HepG2 (cell line): Measurements from ENCODE around the gene CAD. TPM values are rescaled to one million over a fixed set of nuclear protein-coding genes. Genes with fewer than 3 reads are reported as not detected.

ENCODE experiments used
- ATF4 ChIP-seq, 2 experiments: fragments of 450-650 bp in 1 of 2; sonication (generic) in 1 of 2; formaldehyde crosslinking; IDR thresholded peaks; 2 replicates each; pipeline versions ENCODE4 v1.5.0 to v1.8.0; 2020 to 2022; ENCODE audit warnings: mild to moderate bottlenecking in 1 of 2, missing genetic modification reagents in 1 of 2
- BCLAF1 ChIP-seq: fragments of 450-650 bp; IDR thresholded peaks from 2 replicates; pipeline ENCODE4 v1.6.1; 2017; ENCODE audit warnings: mild to moderate bottlenecking
- GFI1 ChIP-seq: sonication (generic); formaldehyde crosslinking; IDR thresholded peaks from 2 replicates; pipeline ENCODE4 v1.5.0; 2020; ENCODE audit warnings: missing genetic modification reagents, mild to moderate bottlenecking, borderline replicate concordance
- KLF11 ChIP-seq: IDR thresholded peaks from 2 replicates; pipeline ENCODE4 v1.6.1; 2016; ENCODE audit warnings: missing compliant biosample characterization
- MBD4 ChIP-seq: IDR thresholded peaks from 2 replicates; pipeline ENCODE4 v1.6.1; 2012; ENCODE audit warnings: low read length, inconsistent platforms, borderline replicate concordance
- ONECUT2 ChIP-seq: sonication (generic); formaldehyde crosslinking; IDR thresholded peaks from 2 replicates; pipeline ENCODE4 v1.4.0; 2020; ENCODE audit warnings: missing genetic modification reagents
- PCBP2 ChIP-seq: fragments of 200-400 bp; formaldehyde crosslinking; optimal IDR thresholded peaks from 2 replicates; pipeline ENCODE3; 2018; ENCODE audit warnings: low read length, low read depth; ENCODE audit not compliant: poor library complexity, severe bottlenecking
- RNF2 ChIP-seq: fragments of 450-650 bp; conservative IDR thresholded peaks from 2 replicates; pipeline ENCODE4 v1.6.1; 2016; ENCODE audit warnings: low read depth
- SMC3 ChIP-seq: IDR thresholded peaks from 2 replicates; pipeline ENCODE4 v1.6.1; 2011; ENCODE audit warnings: low read length, improper control_type of control experiment
- SNAPC2 ChIP-seq: sonication (generic); formaldehyde crosslinking; IDR thresholded peaks from 2 replicates; pipeline ENCODE4 v1.8.1; 2022; ENCODE audit warnings: mild to moderate bottlenecking, missing genetic modification reagents
- ZBTB8A ChIP-seq: sonication (generic); formaldehyde crosslinking; IDR thresholded peaks from 2 replicates; pipeline ENCODE4 v1.4.0; 2020; ENCODE audit warnings: mild to moderate bottlenecking, low read depth, missing genetic modification reagents, borderline replicate concordance
- ZMYM2 ChIP-seq: sonication (generic); formaldehyde crosslinking; IDR thresholded peaks from 2 replicates; pipeline ENCODE4 v1.8.0; 2022; ENCODE audit warnings: mild to moderate bottlenecking, missing genetic modification reagents
- ZNF558 ChIP-seq: sonication (generic); formaldehyde crosslinking; IDR thresholded peaks from 2 replicates; pipeline ENCODE4 v1.9.0; 2022; ENCODE audit warnings: mild to moderate bottlenecking, missing genetic modification reagents, borderline replicate concordance
- ZNF597 ChIP-seq: sonication (generic); formaldehyde crosslinking; IDR thresholded peaks from 2 replicates; pipeline ENCODE4 v1.5.0; 2020; ENCODE audit warnings: missing genetic modification reagents
- ZNF674 ChIP-seq: sonication (generic); formaldehyde crosslinking; IDR thresholded peaks from 2 replicates; pipeline ENCODE4 v1.5.0; 2020; ENCODE audit warnings: low read depth, mild to moderate bottlenecking, missing genetic modification reagents
- polyA plus RNA-seq, 8 experiments: library from polyadenylated mRNA; depleted of rRNA in 3 of 8; stranded (reverse) in 7 of 8; unstranded in 1 of 8; fragments of >200 nt; fragmentation: Illumina TruSeq in 4 of 8; extraction: Trizol in 4 of 8; gene quantifications; 2 replicates each; pipeline versions ENCODE4 v1.2.1 to v1.2.3, GENCODE V29; 2011 to 2016; ENCODE audit warnings: low read depth in 4 of 8, missing spikeins in 1 of 8, mixed read lengths in 1 of 8; ENCODE audit not compliant: insufficient read depth in 1 of 8
- total RNA-seq, 5 experiments: library from RNA; depleted of rRNA; stranded (reverse); fragments of >200 nt; fragmentation: Illumina TruSeq; extraction: Trizol; gene quantifications; 2 replicates each; pipeline ENCODE4 v1.2.3, GENCODE V29; 2016; ENCODE audit warnings: low read depth in 1 of 5
- TF ChIP-seq, protein P1 (sequence below): sonication (generic); formaldehyde crosslinking; IDR thresholded peaks from 2 replicates; pipeline ENCODE4 v1.4.0; 2020; ENCODE audit warnings: missing genetic modification reagents, borderline replicate concordance
- TF ChIP-seq, protein P2 (sequence below): IDR thresholded peaks from 2 replicates; pipeline ENCODE4 v1.6.1; 2016; ENCODE audit warnings: mild to moderate bottlenecking

Gene CAD
- total and polyA plus RNA-seq, 2 of the 13 experiments (the other 11 are each of a cell fraction or from before 2014, with no cell fraction given) = 21.7 to 37.0 TPM

DNA sequence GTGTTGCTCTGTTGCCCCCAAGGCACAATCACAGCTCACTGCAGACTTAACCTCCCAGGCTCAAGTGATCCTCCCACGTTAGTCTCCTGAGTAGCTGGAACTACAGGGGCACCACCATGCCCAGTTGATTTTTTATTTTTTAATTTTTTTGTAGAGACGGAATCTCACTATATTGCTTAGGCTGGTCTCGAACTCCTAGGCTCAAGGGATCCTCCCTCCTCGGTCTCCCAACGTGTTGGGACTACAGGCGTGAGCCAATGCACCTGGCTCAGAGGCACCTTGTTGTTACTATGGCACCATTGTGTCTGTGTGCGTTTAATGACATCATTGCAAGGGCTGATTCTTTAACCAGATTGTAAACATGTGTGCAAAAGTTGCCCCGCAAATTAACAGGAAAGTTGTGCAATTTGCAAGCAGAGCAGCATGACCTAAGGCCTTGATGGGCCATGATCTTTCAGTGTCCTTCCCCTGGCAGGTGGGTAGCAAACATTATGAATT is 45.8 kb upstream of the CAD start (continued):
- TF ChIP-seq BCLAF1 (no peak), ZNF674 (CRISPR knock-in tag) (no peak), GFI1 (CRISPR knock-in tag) (peak; percentile 74; the same call in 1 of the 2 replicates), PCBP2 (no peak), ONECUT2 (no peak), RNF2 (peak; percentile 47; the same call in 1 of the 2 replicates), ZMYM2 (peak; percentile 97), SMC3 (peak; percentile 37; the same call in 1 of the 2 replicates), ZNF597 (CRISPR knock-in tag) (no peak), ZBTB8A (CRISPR knock-in tag) (peak; percentile 95; the same call in 1 of the 2 replicates), ZNF558 (CRISPR knock-in tag) (no peak), SNAPC2 (0 out of 2 replicates have a peak, but pooled peaks have one; percentile 50), ATF4 (CRISPR knock-in tag; IDR thresholded peaks at IDR 0.05) (peak in 1 of 2 experiments; percentile 97; a peak in 2 of 4 replicates), MBD4 (no peak; the same call in 1 of the 2 replicates), KLF11 (peak; percentile 92; the same call in 1 of the 2 replicates)
- TF ChIP-seq, protein P1, sequence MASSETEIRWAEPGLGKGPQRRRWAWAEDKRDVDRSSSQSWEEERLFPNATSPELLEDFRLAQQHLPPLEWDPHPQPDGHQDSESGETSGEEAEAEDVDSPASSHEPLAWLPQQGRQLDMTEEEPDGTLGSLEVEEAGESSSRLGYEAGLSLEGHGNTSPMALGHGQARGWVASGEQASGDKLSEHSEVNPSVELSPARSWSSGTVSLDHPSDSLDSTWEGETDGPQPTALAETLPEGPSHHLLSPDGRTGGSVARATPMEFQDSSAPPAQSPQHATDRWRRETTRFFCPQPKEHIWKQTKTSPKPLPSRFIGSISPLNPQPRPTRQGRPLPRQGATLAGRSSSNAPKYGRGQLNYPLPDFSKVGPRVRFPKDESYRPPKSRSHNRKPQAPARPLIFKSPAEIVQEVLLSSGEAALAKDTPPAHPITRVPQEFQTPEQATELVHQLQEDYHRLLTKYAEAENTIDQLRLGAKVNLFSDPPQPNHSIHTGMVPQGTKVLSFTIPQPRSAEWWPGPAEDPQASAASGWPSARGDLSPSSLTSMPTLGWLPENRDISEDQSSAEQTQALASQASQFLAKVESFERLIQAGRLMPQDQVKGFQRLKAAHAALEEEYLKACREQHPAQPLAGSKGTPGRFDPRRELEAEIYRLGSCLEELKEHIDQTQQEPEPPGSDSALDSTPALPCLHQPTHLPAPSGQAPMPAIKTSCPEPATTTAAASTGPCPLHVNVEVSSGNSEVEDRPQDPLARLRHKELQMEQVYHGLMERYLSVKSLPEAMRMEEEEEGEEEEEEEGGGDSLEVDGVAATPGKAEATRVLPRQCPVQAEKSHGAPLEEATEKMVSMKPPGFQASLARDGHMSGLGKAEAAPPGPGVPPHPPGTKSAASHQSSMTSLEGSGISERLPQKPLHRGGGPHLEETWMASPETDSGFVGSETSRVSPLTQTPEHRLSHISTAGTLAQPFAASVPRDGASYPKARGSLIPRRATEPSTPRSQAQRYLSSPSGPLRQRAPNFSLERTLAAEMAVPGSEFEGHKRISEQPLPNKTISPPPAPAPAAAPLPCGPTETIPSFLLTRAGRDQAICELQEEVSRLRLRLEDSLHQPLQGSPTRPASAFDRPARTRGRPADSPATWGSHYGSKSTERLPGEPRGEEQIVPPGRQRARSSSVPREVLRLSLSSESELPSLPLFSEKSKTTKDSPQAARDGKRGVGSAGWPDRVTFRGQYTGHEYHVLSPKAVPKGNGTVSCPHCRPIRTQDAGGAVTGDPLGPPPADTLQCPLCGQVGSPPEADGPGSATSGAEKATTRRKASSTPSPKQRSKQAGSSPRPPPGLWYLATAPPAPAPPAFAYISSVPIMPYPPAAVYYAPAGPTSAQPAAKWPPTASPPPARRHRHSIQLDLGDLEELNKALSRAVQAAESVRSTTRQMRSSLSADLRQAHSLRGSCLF (CRISPR knock-in tag) = no peak
- TF ChIP-seq, protein P2, sequence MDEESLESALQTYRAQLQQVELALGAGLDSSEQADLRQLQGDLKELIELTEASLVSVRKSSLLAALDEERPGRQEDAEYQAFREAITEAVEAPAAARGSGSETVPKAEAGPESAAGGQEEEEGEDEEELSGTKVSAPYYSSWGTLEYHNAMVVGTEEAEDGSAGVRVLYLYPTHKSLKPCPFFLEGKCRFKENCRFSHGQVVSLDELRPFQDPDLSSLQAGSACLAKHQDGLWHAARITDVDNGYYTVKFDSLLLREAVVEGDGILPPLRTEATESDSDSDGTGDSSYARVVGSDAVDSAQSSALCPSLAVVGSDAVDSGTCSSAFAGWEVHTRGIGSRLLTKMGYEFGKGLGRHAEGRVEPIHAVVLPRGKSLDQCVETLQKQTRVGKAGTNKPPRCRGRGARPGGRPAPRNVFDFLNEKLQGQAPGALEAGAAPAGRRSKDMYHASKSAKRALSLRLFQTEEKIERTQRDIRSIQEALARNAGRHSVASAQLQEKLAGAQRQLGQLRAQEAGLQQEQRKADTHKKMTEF (CRISPR knock-in tag) = peak; percentile 97
